ENCODE measurements around the gene KLF15. TPM values are rescaled to one million over a fixed set of nuclear protein-coding genes. Genes with fewer than 3 reads are reported as not detected.
A peak's percentile ranks its signal among the peaks of the same experiment; 100 is the strongest.

KLF15 gene
- total and polyA plus RNA-seq, 2 experiments from 2014 or later = 3.5 to 19.8 TPM

DNA sequence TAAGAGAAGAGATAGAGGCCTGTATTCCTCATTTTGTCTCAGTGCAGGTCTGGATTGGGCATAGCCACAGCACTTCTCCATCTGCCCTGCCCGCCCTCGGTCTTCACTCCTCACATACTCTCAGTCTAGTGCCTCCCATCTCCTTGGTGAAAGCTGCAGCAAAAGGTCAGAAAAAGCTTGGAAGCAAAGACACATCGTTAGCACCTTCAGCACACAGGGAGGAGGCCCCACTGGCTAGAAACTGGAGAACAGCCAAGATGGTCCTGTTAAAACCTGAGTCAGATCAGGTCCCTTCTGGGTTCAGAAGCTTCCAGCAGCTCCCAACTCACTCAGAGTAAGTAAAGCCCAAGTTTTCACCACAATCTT, 1.6 kb upstream of the KLF15 start:
- H3F3A ChIP-seq (replicated peaks; ENCODE audit: low read depth) = peaks cover 5% of the 10 kb centered on the region; the same call in 1 of the 2 replicates
- no peaks in the 10 kb centered on the region; the same call in 1 of the 2 replicates for H3K36me3 ChIP-seq (ENCODE audit: insufficient read depth)
- H3K27me3 ChIP-seq (ENCODE audit: insufficient read depth) = peaks cover 21% of the 10 kb centered on the region
- peak overlapping the region; percentile 96 for H3K4me2 ChIP-seq
- H3K4me1 ChIP-seq (ENCODE audit: insufficient read depth) = peaks cover 27% of the 10 kb centered on the region
- no peaks in the 10 kb centered on the region for H4K20me1 ChIP-seq (replicated peaks; ENCODE audit: insufficient read depth)
- no peak overlapping the region for H3K4me3 ChIP-seq
- no peak for TF ChIP-seq POLR2AphosphoS5 (IDR thresholded peaks at IDR 0.05; ENCODE audit: low read depth)
- TF ChIP-seq STAT1 (IDR thresholded peaks at IDR 0.05; ENCODE audit: unreplicated experiment) = no peak
- TF ChIP-seq JUNB (IDR thresholded peaks at IDR 0.05; ENCODE audit: unreplicated experiment) = no peak
- no peak for TF ChIP-seq ZNF114 (CRISPR knock-in tag; IDR thresholded peaks at IDR 0.05)
- no peak for TF ChIP-seq ETS1 (IDR thresholded peaks at IDR 0.05)
- no peak for TF ChIP-seq NANOG (IDR thresholded peaks at IDR 0.05; ENCODE audit: borderline replicate concordance)
- TF ChIP-seq EZH2 (IDR thresholded peaks at IDR 0.05; ENCODE audit: low read depth, unreplicated experiment) = no peak
- no peak for TF ChIP-seq ZNF331 (CRISPR knock-in tag; IDR thresholded peaks at IDR 0.05; ENCODE audit: low read depth)
- TF ChIP-seq CTCF (conservative IDR thresholded peaks at IDR 0.05; ENCODE audit: low read depth in 2 of 2) = no peak
- TF ChIP-seq EZH2phosphoT487 (IDR thresholded peaks at IDR 0.05; ENCODE audit: unreplicated experiment) = no peak
- TF ChIP-seq, protein P1, sequence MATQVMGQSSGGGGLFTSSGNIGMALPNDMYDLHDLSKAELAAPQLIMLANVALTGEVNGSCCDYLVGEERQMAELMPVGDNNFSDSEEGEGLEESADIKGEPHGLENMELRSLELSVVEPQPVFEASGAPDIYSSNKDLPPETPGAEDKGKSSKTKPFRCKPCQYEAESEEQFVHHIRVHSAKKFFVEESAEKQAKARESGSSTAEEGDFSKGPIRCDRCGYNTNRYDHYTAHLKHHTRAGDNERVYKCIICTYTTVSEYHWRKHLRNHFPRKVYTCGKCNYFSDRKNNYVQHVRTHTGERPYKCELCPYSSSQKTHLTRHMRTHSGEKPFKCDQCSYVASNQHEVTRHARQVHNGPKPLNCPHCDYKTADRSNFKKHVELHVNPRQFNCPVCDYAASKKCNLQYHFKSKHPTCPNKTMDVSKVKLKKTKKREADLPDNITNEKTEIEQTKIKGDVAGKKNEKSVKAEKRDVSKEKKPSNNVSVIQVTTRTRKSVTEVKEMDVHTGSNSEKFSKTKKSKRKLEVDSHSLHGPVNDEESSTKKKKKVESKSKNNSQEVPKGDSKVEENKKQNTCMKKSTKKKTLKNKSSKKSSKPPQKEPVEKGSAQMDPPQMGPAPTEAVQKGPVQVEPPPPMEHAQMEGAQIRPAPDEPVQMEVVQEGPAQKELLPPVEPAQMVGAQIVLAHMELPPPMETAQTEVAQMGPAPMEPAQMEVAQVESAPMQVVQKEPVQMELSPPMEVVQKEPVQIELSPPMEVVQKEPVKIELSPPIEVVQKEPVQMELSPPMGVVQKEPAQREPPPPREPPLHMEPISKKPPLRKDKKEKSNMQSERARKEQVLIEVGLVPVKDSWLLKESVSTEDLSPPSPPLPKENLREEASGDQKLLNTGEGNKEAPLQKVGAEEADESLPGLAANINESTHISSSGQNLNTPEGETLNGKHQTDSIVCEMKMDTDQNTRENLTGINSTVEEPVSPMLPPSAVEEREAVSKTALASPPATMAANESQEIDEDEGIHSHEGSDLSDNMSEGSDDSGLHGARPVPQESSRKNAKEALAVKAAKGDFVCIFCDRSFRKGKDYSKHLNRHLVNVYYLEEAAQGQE (IDR thresholded peaks at IDR 0.05; ENCODE audit: unreplicated experiment) = no peak
- TF ChIP-seq, protein P2, sequence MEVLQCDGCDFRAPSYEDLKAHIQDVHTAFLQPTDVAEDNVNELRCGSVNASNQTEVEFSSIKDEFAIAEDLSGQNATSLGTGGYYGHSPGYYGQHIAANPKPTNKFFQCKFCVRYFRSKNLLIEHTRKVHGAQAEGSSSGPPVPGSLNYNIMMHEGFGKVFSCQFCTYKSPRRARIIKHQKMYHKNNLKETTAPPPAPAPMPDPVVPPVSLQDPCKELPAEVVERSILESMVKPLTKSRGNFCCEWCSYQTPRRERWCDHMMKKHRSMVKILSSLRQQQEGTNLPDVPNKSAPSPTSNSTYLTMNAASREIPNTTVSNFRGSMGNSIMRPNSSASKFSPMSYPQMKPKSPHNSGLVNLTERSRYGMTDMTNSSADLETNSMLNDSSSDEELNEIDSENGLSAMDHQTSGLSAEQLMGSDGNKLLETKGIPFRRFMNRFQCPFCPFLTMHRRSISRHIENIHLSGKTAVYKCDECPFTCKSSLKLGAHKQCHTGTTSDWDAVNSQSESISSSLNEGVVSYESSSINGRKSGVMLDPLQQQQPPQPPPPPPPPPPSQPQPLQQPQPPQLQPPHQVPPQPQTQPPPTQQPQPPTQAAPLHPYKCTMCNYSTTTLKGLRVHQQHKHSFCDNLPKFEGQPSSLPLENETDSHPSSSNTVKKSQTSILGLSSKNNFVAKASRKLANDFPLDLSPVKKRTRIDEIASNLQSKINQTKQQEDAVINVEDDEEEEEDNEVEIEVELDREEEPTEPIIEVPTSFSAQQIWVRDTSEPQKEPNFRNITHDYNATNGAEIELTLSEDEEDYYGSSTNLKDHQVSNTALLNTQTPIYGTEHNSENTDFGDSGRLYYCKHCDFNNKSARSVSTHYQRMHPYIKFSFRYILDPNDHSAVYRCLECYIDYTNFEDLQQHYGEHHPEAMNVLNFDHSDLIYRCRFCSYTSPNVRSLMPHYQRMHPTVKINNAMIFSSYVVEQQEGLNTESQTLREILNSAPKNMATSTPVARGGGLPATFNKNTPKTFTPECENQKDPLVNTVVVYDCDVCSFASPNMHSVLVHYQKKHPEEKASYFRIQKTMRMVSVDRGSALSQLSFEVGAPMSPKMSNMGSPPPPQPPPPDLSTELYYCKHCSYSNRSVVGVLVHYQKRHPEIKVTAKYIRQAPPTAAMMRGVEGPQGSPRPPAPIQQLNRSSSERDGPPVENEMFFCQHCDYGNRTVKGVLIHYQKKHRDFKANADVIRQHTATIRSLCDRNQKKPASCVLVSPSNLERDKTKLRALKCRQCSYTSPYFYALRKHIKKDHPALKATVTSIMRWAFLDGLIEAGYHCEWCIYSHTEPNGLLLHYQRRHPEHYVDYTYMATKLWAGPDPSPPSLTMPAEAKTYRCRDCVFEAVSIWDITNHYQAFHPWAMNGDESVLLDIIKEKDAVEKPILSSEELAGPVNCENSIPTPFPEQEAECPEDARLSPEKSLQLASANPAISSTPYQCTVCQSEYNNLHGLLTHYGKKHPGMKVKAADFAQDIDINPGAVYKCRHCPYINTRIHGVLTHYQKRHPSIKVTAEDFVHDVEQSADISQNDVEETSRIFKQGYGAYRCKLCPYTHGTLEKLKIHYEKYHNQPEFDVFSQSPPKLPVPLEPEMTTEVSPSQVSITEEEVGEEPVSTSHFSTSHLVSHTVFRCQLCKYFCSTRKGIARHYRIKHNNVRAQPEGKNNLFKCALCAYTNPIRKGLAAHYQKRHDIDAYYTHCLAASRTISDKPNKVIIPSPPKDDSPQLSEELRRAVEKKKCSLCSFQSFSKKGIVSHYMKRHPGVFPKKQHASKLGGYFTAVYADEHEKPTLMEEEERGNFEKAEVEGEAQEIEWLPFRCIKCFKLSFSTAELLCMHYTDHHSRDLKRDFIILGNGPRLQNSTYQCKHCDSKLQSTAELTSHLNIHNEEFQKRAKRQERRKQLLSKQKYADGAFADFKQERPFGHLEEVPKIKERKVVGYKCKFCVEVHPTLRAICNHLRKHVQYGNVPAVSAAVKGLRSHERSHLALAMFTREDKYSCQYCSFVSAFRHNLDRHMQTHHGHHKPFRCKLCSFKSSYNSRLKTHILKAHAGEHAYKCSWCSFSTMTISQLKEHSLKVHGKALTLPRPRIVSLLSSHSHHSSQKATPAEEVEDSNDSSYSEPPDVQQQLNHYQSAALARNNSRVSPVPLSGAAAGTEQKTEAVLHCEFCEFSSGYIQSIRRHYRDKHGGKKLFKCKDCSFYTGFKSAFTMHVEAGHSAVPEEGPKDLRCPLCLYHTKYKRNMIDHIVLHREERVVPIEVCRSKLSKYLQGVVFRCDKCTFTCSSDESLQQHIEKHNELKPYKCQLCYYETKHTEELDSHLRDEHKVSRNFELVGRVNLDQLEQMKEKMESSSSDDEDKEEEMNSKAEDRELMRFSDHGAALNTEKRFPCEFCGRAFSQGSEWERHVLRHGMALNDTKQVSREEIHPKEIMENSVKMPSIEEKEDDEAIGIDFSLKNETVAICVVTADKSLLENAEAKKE (CRISPR knock-in tag; IDR thresholded peaks at IDR 0.05) = no peak
- TF ChIP-seq CREB1 (CRISPR knock-in tag; IDR thresholded peaks at IDR 0.05; ENCODE audit: low read depth) = no peak
- Mint-ChIP-seq H3K9me3 (no peaks in the 10 kb centered on the region), H3K4me3 (no peak overlapping the region), H3K27ac (no peak overlapping the region), H3K4me1 (peaks cover 36% of the 10 kb centered on the region), H3K27me3 (ENCODE audit: insufficient read depth, low read depth, poor library complexity) (peaks cover 25% of the 10 kb centered on the region), H3K36me3 (ENCODE audit: low read depth) (peaks cover 3% of the 10 kb centered on the region; the same call in 1 of the 3 replicates)
- H2AFZ ChIP-seq = no peak overlapping the region
- H3K9me2 ChIP-seq (ENCODE audit: insufficient read depth) = no peaks in the 10 kb centered on the region
- ATAC-seq = no peak
- no peak for DNase-seq (ENCODE audit: low spot score)
- H3K27ac ChIP-seq (ENCODE audit: low read depth) = no peak overlapping the region
- H3K79me2 ChIP-seq (replicated peaks; ENCODE audit: insufficient read depth) = no peaks in the 10 kb centered on the region
